Ascending aorta (tissue), 2 donors: ENCODE data around the gene SEMA6B. TPM values are rescaled to one million over a fixed set of nuclear protein-coding genes. Genes with fewer than 3 reads are reported as not detected.

Source experiments
- DNase-seq, 2 donors: peaks; one replicate each; pipeline ENCODE4 v3.0.0-alpha.2; 2019; ENCODE audit warnings: low spot score in 2 of 2
- H3K27ac ChIP-seq, 2 donors: fragments of 200-600 bp; sonication (generic); one replicate each; pipeline ENCODE4 v1.5.1; 2016 to 2017; ENCODE audit warnings: mild to moderate bottlenecking in 1 of 2
- H3K27me3 ChIP-seq: fragments of 200-600 bp; sonication (generic); one replicate; pipeline ENCODE4 v1.5.1; 2017
- H3K36me3 ChIP-seq, 2 donors: fragments of 200-600 bp; sonication (generic); one replicate each; pipeline ENCODE4 v1.5.1; 2016
- H3K4me1 ChIP-seq, 2 donors: fragments of 200-600 bp; sonication (generic); one replicate each; pipeline ENCODE4 v1.5.1; 2016 to 2017; ENCODE audit warnings: mild to moderate bottlenecking in 1 of 2
- H3K4me3 ChIP-seq, 2 donors: fragments of 200-600 bp; sonication (generic); one replicate each; pipeline ENCODE4 v1.5.1; 2016 to 2017; ENCODE audit warnings: mild to moderate bottlenecking in 1 of 2
- H3K9me3 ChIP-seq, 2 donors: fragments of 200-600 bp; sonication (generic); one replicate each; pipeline ENCODE4 v1.5.1; 2016
- intact Hi-C: fragments of 100-400 bp; cut with DNase I; formaldehyde crosslinking; loops from one replicate; pipeline ENCODE4 v1.15.1; 2023
- total RNA-seq: library from RNA; depleted of rRNA; stranded (reverse); fragments of >200 nt; gene quantifications from one replicate; pipeline ENCODE4 v1.1.0, GENCODE V29; 2016
- TF ChIP-seq, protein P1 (sequence below), 3 experiments: fragments of 200-600 bp in 2 of 3; fragments of 450-650 bp in 1 of 3; sonication (generic) in 2 of 3; IDR thresholded peaks; one replicate each; pipeline ENCODE4 v1.5.1; 2016 to 2019; ENCODE audit warnings: antibody characterized with exemption in 3 of 3, mild to moderate bottlenecking in 1 of 3, moderate library complexity in 1 of 3

The SEMA6B gene
- total RNA-seq, 1 donor from 2014 or later = 80.6 TPM

DNA sequence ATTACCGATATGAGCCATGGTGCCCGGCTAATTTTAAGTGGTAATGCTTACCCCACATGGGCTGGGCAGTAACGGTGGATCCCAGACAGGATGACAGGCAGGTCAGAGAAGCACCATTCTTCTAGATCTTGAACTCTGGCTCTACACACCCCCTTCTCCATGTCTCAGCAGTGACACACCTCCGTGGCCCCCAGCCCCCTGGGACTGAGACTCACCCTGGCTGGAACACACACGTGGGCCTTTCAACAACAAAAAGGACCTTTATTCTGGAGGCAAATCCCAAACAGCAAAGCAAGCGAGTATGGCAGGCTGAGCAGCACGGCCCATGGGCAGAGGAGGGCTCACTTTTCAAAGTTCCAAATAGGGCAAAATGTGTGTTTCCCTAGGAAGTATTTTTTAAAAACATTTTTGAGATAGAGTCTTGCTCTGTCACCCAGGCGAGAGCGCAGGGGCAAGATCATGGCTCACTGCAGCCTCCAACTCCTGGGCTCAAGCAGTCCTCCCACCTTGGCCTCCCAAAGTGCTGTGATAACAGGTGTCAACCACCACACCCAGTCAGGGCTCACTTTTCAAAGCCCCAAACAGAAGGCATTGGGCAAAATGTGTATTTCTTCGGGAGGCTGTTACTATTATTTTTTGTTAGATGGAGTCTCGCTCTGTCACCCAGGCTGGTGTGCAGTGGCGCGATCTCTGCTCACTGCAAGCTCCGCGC, 37.0 kb downstream of the SEMA6B start:
- H3K27me3 ChIP-seq = no peaks in the 10 kb centered on the region
- no peaks in the 10 kb centered on the region for H3K36me3 ChIP-seq
- H3K4me3 ChIP-seq = no peak overlapping the region
- TF ChIP-seq, protein P1, sequence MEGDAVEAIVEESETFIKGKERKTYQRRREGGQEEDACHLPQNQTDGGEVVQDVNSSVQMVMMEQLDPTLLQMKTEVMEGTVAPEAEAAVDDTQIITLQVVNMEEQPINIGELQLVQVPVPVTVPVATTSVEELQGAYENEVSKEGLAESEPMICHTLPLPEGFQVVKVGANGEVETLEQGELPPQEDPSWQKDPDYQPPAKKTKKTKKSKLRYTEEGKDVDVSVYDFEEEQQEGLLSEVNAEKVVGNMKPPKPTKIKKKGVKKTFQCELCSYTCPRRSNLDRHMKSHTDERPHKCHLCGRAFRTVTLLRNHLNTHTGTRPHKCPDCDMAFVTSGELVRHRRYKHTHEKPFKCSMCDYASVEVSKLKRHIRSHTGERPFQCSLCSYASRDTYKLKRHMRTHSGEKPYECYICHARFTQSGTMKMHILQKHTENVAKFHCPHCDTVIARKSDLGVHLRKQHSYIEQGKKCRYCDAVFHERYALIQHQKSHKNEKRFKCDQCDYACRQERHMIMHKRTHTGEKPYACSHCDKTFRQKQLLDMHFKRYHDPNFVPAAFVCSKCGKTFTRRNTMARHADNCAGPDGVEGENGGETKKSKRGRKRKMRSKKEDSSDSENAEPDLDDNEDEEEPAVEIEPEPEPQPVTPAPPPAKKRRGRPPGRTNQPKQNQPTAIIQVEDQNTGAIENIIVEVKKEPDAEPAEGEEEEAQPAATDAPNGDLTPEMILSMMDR (IDR thresholded peaks at IDR 0.05) = no peak
- H3K4me1 ChIP-seq = peaks cover 3 to 12% of the 10 kb centered on the region in 2 donors
- intact Hi-C loops = no loop called here
- H3K27ac ChIP-seq = no peak overlapping the region
- no peaks in the 10 kb centered on the region for H3K9me3 ChIP-seq
- no peak for DNase-seq

DNA sequence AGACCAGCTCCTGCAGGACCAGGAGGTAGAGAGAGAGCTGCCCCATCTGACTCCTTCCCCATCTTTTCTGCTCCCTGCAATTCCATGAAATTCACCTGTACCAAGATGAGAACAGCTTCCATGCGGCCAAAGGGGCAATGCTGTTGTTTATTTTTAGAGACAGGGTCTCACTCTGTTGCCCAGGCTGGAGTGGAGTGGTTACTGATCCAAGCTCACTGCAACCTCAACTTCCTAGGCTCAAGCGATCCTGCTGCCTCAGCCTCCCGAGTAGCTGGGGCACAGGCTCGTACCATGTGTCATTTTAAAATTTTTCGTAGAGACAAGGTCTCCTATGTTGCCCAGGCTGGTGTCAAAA, 37.6 kb downstream of the SEMA6B start:
- H3K4me3 ChIP-seq = no peak overlapping the region
- DNase-seq = no peak
- intact Hi-C loops = no loop called here
- TF ChIP-seq, protein P1 (IDR thresholded peaks at IDR 0.05) = no peak
- H3K36me3 ChIP-seq = no peaks in the 10 kb centered on the region
- H3K27ac ChIP-seq = no peak overlapping the region
- peaks cover 3 to 13% of the 10 kb centered on the region in 2 donors for H3K4me1 ChIP-seq
- no peaks in the 10 kb centered on the region for H3K9me3 ChIP-seq
- H3K27me3 ChIP-seq = no peaks in the 10 kb centered on the region

DNA sequence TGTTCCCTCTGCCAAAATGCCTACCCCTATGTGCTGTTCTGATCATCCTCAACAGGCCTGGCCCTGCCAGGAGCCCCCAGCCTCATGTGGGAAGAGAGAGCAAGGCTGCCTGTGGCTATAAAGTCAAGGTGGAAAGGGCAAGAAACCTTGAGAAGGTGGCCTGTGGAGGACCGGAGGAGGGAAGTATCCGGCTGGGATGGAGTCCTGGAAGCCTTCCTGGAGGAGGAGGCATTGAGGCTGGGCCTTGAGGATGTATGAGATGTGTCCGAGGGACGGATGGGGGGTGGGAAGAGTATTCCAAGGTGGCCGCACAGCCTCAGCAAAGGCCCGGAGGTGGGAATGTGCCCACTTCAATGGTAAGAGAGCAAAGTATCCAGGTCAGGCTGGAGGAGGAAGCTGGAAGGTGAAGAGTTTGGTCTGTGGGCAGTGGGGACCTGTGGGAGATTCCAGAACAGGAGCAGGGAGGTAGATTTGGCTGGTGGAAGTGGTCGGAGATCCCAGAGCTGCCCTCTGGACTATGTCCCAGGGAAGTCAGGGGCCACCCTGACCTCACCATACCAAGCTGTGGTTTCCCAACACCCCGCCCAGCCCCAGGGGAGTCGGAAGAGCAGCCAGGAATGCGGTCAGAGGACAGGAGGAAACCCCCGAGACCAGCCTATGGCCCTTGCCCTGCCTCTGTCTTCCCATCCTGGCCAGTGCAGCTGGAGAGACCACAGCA, 38.2 kb downstream of the SEMA6B start:
- Histone ChIP-seq H3K9me3 (no peaks in the 10 kb centered on the region), H3K36me3 (no peaks in the 10 kb centered on the region), H3K4me3 (no peak overlapping the region), H3K27me3 (no peaks in the 10 kb centered on the region), H3K27ac (no peak overlapping the region), H3K4me1 (peaks cover 3 to 13% of the 10 kb centered on the region in 2 donors)
- DNase-seq = no peak
- TF ChIP-seq, protein P1 (IDR thresholded peaks at IDR 0.05) = no peak
- intact Hi-C loops = no loop called here

DNA sequence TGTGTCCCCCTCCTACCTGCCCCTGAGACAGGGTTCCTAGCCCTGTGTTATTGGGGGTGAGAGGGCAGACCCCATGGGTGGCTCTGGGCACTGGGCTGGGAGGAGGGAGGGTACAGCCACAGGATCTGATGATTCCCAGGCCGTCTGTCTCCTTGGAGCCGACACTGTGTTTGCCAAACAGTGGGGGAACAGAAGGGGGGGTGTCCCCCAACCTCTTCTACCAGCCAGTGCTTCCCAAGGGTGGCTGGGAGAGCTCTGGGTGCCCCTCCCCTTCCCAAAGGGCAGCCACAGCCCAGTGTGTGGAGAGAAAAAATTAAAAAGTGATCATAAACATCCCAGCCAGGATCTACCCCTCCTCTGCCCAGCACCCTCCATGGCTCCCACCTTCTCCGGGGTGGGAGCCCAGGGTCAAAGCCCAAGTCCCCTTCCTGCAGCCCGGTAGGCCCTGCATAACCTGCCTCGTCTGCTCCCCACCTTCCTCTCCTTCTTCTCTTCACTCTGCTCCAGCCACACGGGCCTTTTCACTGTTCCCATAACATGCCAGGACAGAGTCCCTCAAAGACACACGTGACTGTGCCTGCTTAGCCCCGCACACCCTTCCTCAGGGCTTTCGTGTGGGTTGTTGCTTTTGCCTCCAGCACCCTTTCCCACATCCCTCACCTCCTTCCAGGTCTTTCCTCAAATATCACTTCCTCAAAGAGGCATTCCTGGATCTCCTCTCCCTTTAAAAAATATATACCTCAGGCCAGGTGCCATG, 39.8 kb downstream of the SEMA6B start:
- TF ChIP-seq, protein P1 (IDR thresholded peaks at IDR 0.05) = no peak
- peaks cover 3 to 13% of the 10 kb centered on the region in 2 donors for H3K4me1 ChIP-seq
- DNase-seq = no peak
- H3K4me3 ChIP-seq = no peak overlapping the region
- no peaks in the 10 kb centered on the region for H3K27me3 ChIP-seq
- no peak overlapping the region for H3K27ac ChIP-seq
- H3K9me3 ChIP-seq = no peaks in the 10 kb centered on the region
- no peaks in the 10 kb centered on the region for H3K36me3 ChIP-seq
- intact Hi-C loops = no loop called here

DNA sequence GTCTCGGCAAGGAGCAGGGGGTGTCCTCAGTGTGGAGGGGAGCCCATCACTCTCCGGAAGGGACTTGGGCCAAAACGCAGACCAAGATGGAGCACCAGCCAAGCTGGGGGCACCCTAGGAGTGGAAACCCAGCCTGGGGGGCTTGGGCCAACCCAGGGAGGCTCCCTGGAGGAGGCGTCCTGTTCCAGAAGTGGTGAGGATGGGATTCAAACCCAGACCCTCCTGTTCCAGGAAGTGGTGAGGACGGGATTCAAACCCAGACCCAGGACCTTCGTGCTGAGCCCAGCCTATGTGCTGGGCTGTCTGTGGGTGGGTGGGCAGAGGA, 40.4 kb downstream of the SEMA6B start:
- no peak for DNase-seq
- no peak overlapping the region for H3K27ac ChIP-seq
- intact Hi-C loops = no loop called here
- H3K9me3 ChIP-seq = no peaks in the 10 kb centered on the region
- H3K27me3 ChIP-seq = no peaks in the 10 kb centered on the region
- peaks cover 3 to 13% of the 10 kb centered on the region in 2 donors for H3K4me1 ChIP-seq
- no peak overlapping the region for H3K4me3 ChIP-seq
- TF ChIP-seq, protein P1 (IDR thresholded peaks at IDR 0.05) = no peak
- no peaks in the 10 kb centered on the region for H3K36me3 ChIP-seq
